B cell (primary cell): ENCODE measurements around the gene EDC4. TPM values are rescaled to one million over a fixed set of nuclear protein-coding genes. Genes with fewer than 3 reads are reported as not detected.

Experiments used
- ATAC-seq: fragments of 200-7000 bp; cut with Tn5 transposase; one replicate; pipeline ENCODE4 v1.10.0; 2021; ENCODE audit warnings: low read depth, mild to moderate bottlenecking, moderate number of reproducible peaks, moderate library complexity
- CTCF ChIA-PET: fragments of 350-600 bp; sonication (Branson Sonifier 250); formaldehyde crosslinking; loops from one replicate; lab custom pipeline; 2021; ENCODE audit warnings: antibody characterized with exemption, inconsistent platforms; lab: Charles Lee
- POLR2A ChIA-PET: fragments of 350-600 bp; sonication (Branson Sonifier 250); formaldehyde crosslinking; loops from one replicate; lab custom pipeline; 2021; ENCODE audit warnings: antibody characterized with exemption; lab: Charles Lee
- DNase-seq: peaks from one replicate; pipeline ENCODE4 v3.0.0; 2013
- H2AFZ ChIP-seq: 2 replicates; pipeline ENCODE4 v1.6.1; 2012; ENCODE audit warnings: mild to moderate bottlenecking, low read depth, low read length; ENCODE audit not compliant: insufficient read depth, poor library complexity, severe bottlenecking
- H3K27ac ChIP-seq, 2 donors: 1 replicate in 1 of 2; 2 replicates in 1 of 2; pipeline ENCODE4 v1.5.1; 2012 to 2013; ENCODE audit warnings: low read length in 2 of 2, mild to moderate bottlenecking in 2 of 2, moderate library complexity in 1 of 2
- H3K27me3 ChIP-seq, 4 experiments: fragments of 200-600 bp in 1 of 4; sonication (generic) in 1 of 4; replicated peaks in 1 of 4; 1 replicate in 2 of 4; 2 replicates in 2 of 4; pipeline versions ENCODE4 v1.6.1 to v1.7.0; 2013 to 2016; ENCODE audit warnings: low read length in 3 of 4, mild to moderate bottlenecking in 2 of 4, mixed read lengths in 1 of 4, moderate library complexity in 1 of 4; ENCODE audit not compliant: insufficient read depth in 4 of 4, control insufficient read depth in 3 of 4; ENCODE audit errors: control extremely low read depth in 1 of 4
- H3K36me3 ChIP-seq, 2 experiments: replicated peaks in 1 of 2; 1 replicate in 1 of 2; 2 replicates in 1 of 2; pipeline versions ENCODE4 v1.6.1 to v1.7.1; 2013; ENCODE audit warnings: low read length in 1 of 2; ENCODE audit not compliant: insufficient read depth in 2 of 2, control insufficient read depth in 1 of 2; ENCODE audit errors: control extremely low read depth in 1 of 2, extremely low read depth in 1 of 2
- H3K4me1 ChIP-seq, 2 donors: fragments of 200-600 bp in 1 of 2; sonication (generic) in 1 of 2; 1 replicate in 1 of 2; 2 replicates in 1 of 2; pipeline versions ENCODE4 v1.5.1 to v1.6.1; 2013 to 2017; ENCODE audit warnings: low read length in 2 of 2; ENCODE audit not compliant: control insufficient read depth in 2 of 2, insufficient read depth in 2 of 2
- H3K4me2 ChIP-seq: replicated peaks from 2 replicates; pipeline ENCODE3; 2012; ENCODE audit warnings: mild to moderate bottlenecking, low read depth, low read length; ENCODE audit not compliant: poor library complexity, severe bottlenecking
- H3K4me3 ChIP-seq, 5 experiments: fragments of 200-600 bp in 1 of 5; sonication (generic) in 1 of 5; 1 replicate in 3 of 5; 2 replicates in 2 of 5; pipeline versions ENCODE4 v1.5.1 to v1.7.0; 2011 to 2016; ENCODE audit warnings: low read length in 4 of 5, mild to moderate bottlenecking in 4 of 5, low read depth in 2 of 5, control low read depth in 1 of 5, moderate library complexity in 1 of 5; ENCODE audit not compliant: insufficient read depth in 1 of 5; ENCODE audit errors: control extremely low read depth in 1 of 5, extremely low read depth in 1 of 5
- H3K79me2 ChIP-seq: fragments of 200-600 bp; sonication (generic); one replicate; pipeline ENCODE4 v1.6.0; 2016; ENCODE audit warnings: low read length; ENCODE audit not compliant: control insufficient read depth, insufficient read depth
- H3K9ac ChIP-seq: fragments of 200-600 bp; sonication (generic); 2 replicates; pipeline ENCODE4 v1.6.1; 2017; ENCODE audit warnings: mild to moderate bottlenecking, low read length, moderate library complexity
- H3K9me3 ChIP-seq, 3 donors: one replicate each; pipeline versions ENCODE4 v1.6.1 to v1.7.1; 2013; ENCODE audit warnings: low read length in 2 of 3; ENCODE audit not compliant: control insufficient read depth in 2 of 3, insufficient read depth in 1 of 3; ENCODE audit errors: control extremely low read depth in 1 of 3
- H4K20me1 ChIP-seq: 2 replicates; pipeline ENCODE4 v1.6.0; 2012; ENCODE audit warnings: mild to moderate bottlenecking, low read length; ENCODE audit not compliant: insufficient read depth, control insufficient read depth, poor library complexity, severe bottlenecking
- H3K27ac Mint-ChIP-seq: one replicate; pipeline ENCODE4 v1.8.0; 2021; ENCODE audit warnings: mixed read lengths
- H3K27me3 Mint-ChIP-seq: one replicate; pipeline ENCODE4 v1.8.0; 2021; ENCODE audit warnings: mixed read lengths
- H3K4me1 Mint-ChIP-seq: one replicate; pipeline ENCODE4 v1.8.0; 2021; ENCODE audit warnings: mixed read lengths
- H3K4me3 Mint-ChIP-seq: one replicate; pipeline ENCODE4 v1.8.0; 2021; ENCODE audit warnings: mixed read lengths
- H3K9me3 Mint-ChIP-seq: one replicate; pipeline ENCODE4 v1.8.0; 2022; ENCODE audit warnings: mixed read lengths; ENCODE audit not compliant: insufficient read depth
- CTCF ChIP-seq: fragments of 200-600 bp; IDR thresholded peaks from one replicate; pipeline ENCODE4 v1.8.0; 2022; ENCODE audit warnings: antibody characterized with exemption, mild to moderate bottlenecking
- EZH2 ChIP-seq: IDR thresholded peaks from 2 replicates; pipeline ENCODE4 v1.6.1; 2012; ENCODE audit warnings: borderline replicate concordance, low read depth, mild to moderate bottlenecking, moderate library complexity, low read length; ENCODE audit not compliant: insufficient read depth, poor library complexity, severe bottlenecking
- WGBS: methylation state at CpG from one replicate; pipeline ENCODE4 v1.1.5; 2013; ENCODE audit warnings: missing lambda C conversion rate; ENCODE audit not compliant: insufficient coverage; 5-methylcytosine and 5-hydroxymethylcytosine counted together
- intact Hi-C: fragments of 100-400 bp; cut with micrococcal nuclease; formaldehyde crosslinking; loops from one replicate; pipeline ENCODE4 v1.10.0; 2022
- polyA plus RNA-seq: library from polyadenylated mRNA; depleted of rRNA; stranded (reverse); fragments of >200 nt; gene quantifications from 2 replicates; pipeline ENCODE4 v1.2.3, GENCODE V29; 2012
- total RNA-seq, 2 donors: library from RNA; stranded (reverse); fragments of 120-200 nt in 1 of 2; gene quantifications; 1 replicate in 1 of 2; 2 replicates in 1 of 2; pipeline versions ENCODE4 v1.2.3 to v1.2.4, GENCODE V29; 2013 to 2022

Gene EDC4
- total and polyA plus RNA-seq, 2 donors (not counting 1 experiment from before 2014, with no cell fraction given): 84.5 to 95.1 TPM

- H3K27ac ChIP-seq: no peak overlapping the region
- intact Hi-C loops: loop anchor here (5.0 kb wide), 1 partner anchor 42 kb away; no protein-coding TSS in a partner anchor
Measured at GRCh38 chr16:67874372-67874771, 1.5 kb downstream of the EDC4 start.

More at GRCh38 chr16:67874372-67874771, 1.5 kb downstream of the EDC4 start:
- H3K9me3 ChIP-seq: no peaks in the 10 kb centered on the region
- TF ChIP-seq EZH2 (no peak), CTCF (no peak)
- peaks cover 0 to 45% of the 10 kb centered on the region in 2 experiments for H3K36me3 ChIP-seq
- Mint-ChIP-seq H3K27ac (peak overlapping the region; percentile 90), H3K4me3 (peak overlapping the region; percentile 91), H3K9me3 (no peaks in the 10 kb centered on the region), H3K4me1 (peaks cover 37% of the 10 kb centered on the region), H3K27me3 (no peaks in the 10 kb centered on the region)
- H3K9ac ChIP-seq: peak overlapping the region; percentile 87
- ChIA-PET CTCF (interaction anchor here (1.2 to 2.3 kb wide), 4 partner anchors 9 to 58 kb away, joined by 3 to 17 read pairs (median 4); partner anchors contain the start of gene NRN1L), POLR2A (interaction anchor here (0.6 kb wide), 1 partner anchor 38 kb away, joined by 3 read pairs; no protein-coding TSS in a partner anchor)
- peaks cover 33% of the 10 kb centered on the region for H4K20me1 ChIP-seq
- peaks cover 37% of the 10 kb centered on the region for H3K79me2 ChIP-seq
- no peaks in the 10 kb centered on the region for H3K27me3 ChIP-seq
- H3K4me1 ChIP-seq: peaks cover 23 to 25% of the 10 kb centered on the region in 2 donors
- no peak for DNase-seq
- ATAC-seq: no peak
- H3K4me2 ChIP-seq: peak overlapping the region; percentile 98
- no peak overlapping the region for H2AFZ ChIP-seq
- H3K4me3 ChIP-seq: peak overlapping the region in 2 of 5 experiments; percentile 76 to 98
- 90% methylated on average over 3 of the region's 3 CpGs for WGBS
